Measurements from ENCODE around the gene ADD3.

The ADD3 gene

DNA sequence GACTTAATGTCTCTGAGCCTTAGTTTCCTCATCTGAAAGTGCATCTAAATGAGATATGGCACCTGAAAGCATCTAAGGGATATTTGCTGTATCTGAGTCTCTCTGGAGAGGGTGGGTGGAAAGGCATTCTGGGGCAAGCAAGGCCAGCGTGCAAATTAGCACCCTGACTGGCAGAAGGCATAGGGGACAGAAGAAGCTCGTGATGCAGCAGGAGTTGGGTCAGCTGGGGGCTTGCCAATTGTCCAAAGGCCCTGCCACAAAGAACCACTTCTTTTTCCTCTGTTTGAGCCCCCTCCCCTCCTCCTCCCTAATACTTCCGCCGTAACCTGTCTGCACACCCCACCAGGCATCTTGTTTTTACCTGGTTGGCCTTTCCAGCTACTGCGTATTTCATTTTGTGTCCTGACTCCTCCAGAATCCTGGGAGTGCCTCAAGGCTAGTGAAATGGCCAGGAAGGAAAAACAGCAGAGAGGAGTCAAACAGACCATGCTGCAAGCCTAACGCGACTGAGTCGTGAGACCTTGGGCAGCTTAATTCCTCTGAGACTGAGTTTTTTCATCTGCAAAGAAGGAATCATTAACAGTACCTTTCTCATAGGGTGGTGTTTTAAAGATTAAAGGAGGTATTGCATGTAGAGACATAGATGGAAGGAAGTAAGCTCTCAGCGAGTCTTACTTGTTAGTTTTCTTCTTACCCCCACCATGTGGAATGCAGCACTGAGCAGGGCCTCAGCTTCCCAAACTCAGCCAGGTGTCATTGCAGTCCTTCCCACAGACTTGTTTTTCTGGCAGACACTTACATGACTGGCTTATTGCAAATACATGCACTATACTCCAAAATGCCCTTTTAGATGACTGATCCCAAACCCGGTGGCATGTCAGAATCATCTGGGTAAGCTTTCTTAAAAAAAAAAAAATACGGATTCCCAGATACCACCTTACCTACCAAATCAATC is 150.5 kb downstream of the ADD3 start:
- Histone ChIP-seq H3K4me1 (ENCODE audit: control insufficient read depth in 1 of 2, insufficient read depth in 2 of 2, low read length in 2 of 2) (peaks cover 9 to 14% of the 10 kb centered on the region in 2 experiments), H2AFZ (ENCODE audit: insufficient read depth, low read length, poor library complexity) (peak overlapping the region; percentile 2), H3K4me3 (ENCODE audit: low read depth, low read length) (no peak overlapping the region), H3K9ac (ENCODE audit: low read length) (no peak overlapping the region), H4K91ac (ENCODE audit: low read depth, low read length) (no peak overlapping the region), H3K4ac (ENCODE audit: low read depth, low read length) (no peak overlapping the region), H2AK5ac (ENCODE audit: low read length) (no peak overlapping the region), H2BK5ac (ENCODE audit: low read depth, low read length, poor library complexity) (no peak overlapping the region), H3K14ac (ENCODE audit: low read length) (no peak overlapping the region), H3K9me3 (ENCODE audit: insufficient read depth, low read depth, low read length) (no peaks in the 10 kb centered on the region), H4K8ac (ENCODE audit: low read depth, low read length) (no peak overlapping the region), H3K79me2 (ENCODE audit: control insufficient read depth, insufficient read depth, low read length, poor library complexity) (no peaks in the 10 kb centered on the region), H3K4me2 (ENCODE audit: low read length) (peak overlapping the region; percentile 8), H2BK120ac (ENCODE audit: insufficient read depth, low read length, poor library complexity) (no peak overlapping the region), H3K18ac (ENCODE audit: low read length) (no peak overlapping the region), H3K27ac (ENCODE audit: low read depth, low read length) (no peak overlapping the region), H4K12ac (ENCODE audit: low read depth, low read length) (no peak overlapping the region), H3K36me3 (ENCODE audit: control insufficient read depth in 1 of 2, insufficient read depth in 2 of 2, low read length in 2 of 2) (no peaks in the 10 kb centered on the region), H3K79me1 (ENCODE audit: low read length) (no peaks in the 10 kb centered on the region), H3K27me3 (ENCODE audit: insufficient read depth, low read length) (no peaks in the 10 kb centered on the region), H2BK12ac (ENCODE audit: low read length) (no peak overlapping the region), H3K23ac (ENCODE audit: low read length) (no peak overlapping the region)
- no peak for DNase-seq
- WGBS (ENCODE audit: extremely low coverage, insufficient coverage, insufficient read length), result no CpG with 5 or more reads among the region's 11 CpGs

DNA sequence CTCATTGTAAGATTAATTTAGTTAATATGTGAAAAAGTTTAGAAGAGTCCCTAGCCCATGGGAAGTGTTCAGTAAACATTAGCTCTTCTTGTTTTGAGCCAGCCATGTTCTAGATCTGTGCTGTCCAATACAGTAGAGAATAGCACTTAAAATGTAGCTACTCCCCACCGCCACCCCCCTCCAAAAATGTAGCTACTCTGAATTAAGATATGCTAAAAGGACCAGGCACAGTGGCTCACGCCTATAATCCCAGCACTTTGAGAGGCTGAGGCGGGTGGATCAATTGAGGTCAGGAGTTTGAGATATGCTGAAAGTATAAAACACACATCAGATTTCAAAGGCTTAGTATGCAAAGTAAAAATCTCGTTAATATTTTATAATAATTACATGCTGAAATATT is 152.3 kb downstream of the ADD3 start:
- Histone ChIP-seq H2AFZ (ENCODE audit: insufficient read depth, low read length, poor library complexity) (no peak overlapping the region), H3K4me2 (ENCODE audit: low read length) (no peak overlapping the region), H3K79me1 (ENCODE audit: low read length) (no peaks in the 10 kb centered on the region), H3K9me3 (ENCODE audit: insufficient read depth, low read depth, low read length) (no peaks in the 10 kb centered on the region), H3K79me2 (ENCODE audit: control insufficient read depth, insufficient read depth, low read length, poor library complexity) (no peaks in the 10 kb centered on the region), H3K4ac (ENCODE audit: low read depth, low read length) (no peak overlapping the region), H4K91ac (ENCODE audit: low read depth, low read length) (no peak overlapping the region), H3K36me3 (ENCODE audit: control insufficient read depth in 1 of 2, insufficient read depth in 2 of 2, low read length in 2 of 2) (no peaks in the 10 kb centered on the region), H3K4me1 (ENCODE audit: control insufficient read depth in 1 of 2, insufficient read depth in 2 of 2, low read length in 2 of 2) (peaks cover 9 to 18% of the 10 kb centered on the region in 2 experiments), H2BK120ac (ENCODE audit: insufficient read depth, low read length, poor library complexity) (no peak overlapping the region), H3K18ac (ENCODE audit: low read length) (no peak overlapping the region), H2AK5ac (ENCODE audit: low read length) (no peak overlapping the region), H4K8ac (ENCODE audit: low read depth, low read length) (no peak overlapping the region), H2BK5ac (ENCODE audit: low read depth, low read length, poor library complexity) (no peak overlapping the region), H3K9ac (ENCODE audit: low read length) (no peak overlapping the region), H3K14ac (ENCODE audit: low read length) (no peak overlapping the region), H4K12ac (ENCODE audit: low read depth, low read length) (no peak overlapping the region), H3K4me3 (ENCODE audit: low read depth, low read length) (no peak overlapping the region), H3K27me3 (ENCODE audit: insufficient read depth, low read length) (no peaks in the 10 kb centered on the region), H3K27ac (ENCODE audit: low read depth, low read length) (no peak overlapping the region), H2BK12ac (ENCODE audit: low read length) (no peak overlapping the region), H3K23ac (ENCODE audit: low read length) (no peak overlapping the region)
- no peak for DNase-seq
- no CpG with 5 or more reads among the region's 4 CpGs for WGBS (ENCODE audit: extremely low coverage, insufficient coverage, insufficient read length)

DNA sequence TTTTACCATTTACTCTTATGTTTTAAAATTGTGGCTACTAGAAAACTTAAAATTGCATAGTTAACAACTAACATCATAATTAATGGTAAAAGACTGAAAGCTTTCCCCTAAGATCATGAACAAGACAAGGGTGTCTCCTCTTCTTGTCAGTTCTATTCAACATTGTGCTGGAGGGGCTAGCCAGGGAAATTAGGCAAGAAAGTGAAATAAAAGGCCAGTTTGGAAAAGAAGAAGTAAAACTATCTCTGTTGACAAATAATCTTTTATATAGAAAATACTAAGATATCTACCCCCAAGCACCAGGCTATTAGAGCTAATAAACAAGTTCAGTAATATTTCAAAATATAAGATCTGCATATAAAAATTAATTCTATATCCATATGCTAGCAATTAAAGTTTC is 152.7 kb downstream of the ADD3 start:
- no peak overlapping the region for H3K27ac ChIP-seq (ENCODE audit: low read depth, low read length)
- H4K8ac ChIP-seq (ENCODE audit: low read depth, low read length), result no peak overlapping the region
- H3K79me2 ChIP-seq (ENCODE audit: control insufficient read depth, insufficient read depth, low read length, poor library complexity), result no peaks in the 10 kb centered on the region
- H3K4me3 ChIP-seq (ENCODE audit: low read depth, low read length), result no peak overlapping the region
- no peaks in the 10 kb centered on the region for H3K36me3 ChIP-seq (ENCODE audit: control insufficient read depth in 1 of 2, insufficient read depth in 2 of 2, low read length in 2 of 2)
- H3K79me1 ChIP-seq (ENCODE audit: low read length), result no peaks in the 10 kb centered on the region
- no peak overlapping the region for H3K4ac ChIP-seq (ENCODE audit: low read depth, low read length)
- H2AFZ ChIP-seq (ENCODE audit: insufficient read depth, low read length, poor library complexity), result no peak overlapping the region
- H2BK12ac ChIP-seq (ENCODE audit: low read length), result no peak overlapping the region
- peaks cover 9 to 18% of the 10 kb centered on the region in 2 experiments for H3K4me1 ChIP-seq (ENCODE audit: control insufficient read depth in 1 of 2, insufficient read depth in 2 of 2, low read length in 2 of 2)
- no peak overlapping the region for H3K9ac ChIP-seq (ENCODE audit: low read length)
- H3K23ac ChIP-seq (ENCODE audit: low read length), result no peak overlapping the region
- H3K27me3 ChIP-seq (ENCODE audit: insufficient read depth, low read length), result no peaks in the 10 kb centered on the region
- DNase-seq, result no peak
- no peak overlapping the region for H3K4me2 ChIP-seq (ENCODE audit: low read length)
- H2AK5ac ChIP-seq (ENCODE audit: low read length), result no peak overlapping the region
- H4K12ac ChIP-seq (ENCODE audit: low read depth, low read length), result no peak overlapping the region
- H4K91ac ChIP-seq (ENCODE audit: low read depth, low read length), result no peak overlapping the region
- H3K18ac ChIP-seq (ENCODE audit: low read length), result no peak overlapping the region
- H3K9me3 ChIP-seq (ENCODE audit: insufficient read depth, low read depth, low read length), result no peaks in the 10 kb centered on the region
- no peak overlapping the region for H3K14ac ChIP-seq (ENCODE audit: low read length)
- no peak overlapping the region for H2BK120ac ChIP-seq (ENCODE audit: insufficient read depth, low read length, poor library complexity)
- no peak overlapping the region for H2BK5ac ChIP-seq (ENCODE audit: low read depth, low read length, poor library complexity)

DNA sequence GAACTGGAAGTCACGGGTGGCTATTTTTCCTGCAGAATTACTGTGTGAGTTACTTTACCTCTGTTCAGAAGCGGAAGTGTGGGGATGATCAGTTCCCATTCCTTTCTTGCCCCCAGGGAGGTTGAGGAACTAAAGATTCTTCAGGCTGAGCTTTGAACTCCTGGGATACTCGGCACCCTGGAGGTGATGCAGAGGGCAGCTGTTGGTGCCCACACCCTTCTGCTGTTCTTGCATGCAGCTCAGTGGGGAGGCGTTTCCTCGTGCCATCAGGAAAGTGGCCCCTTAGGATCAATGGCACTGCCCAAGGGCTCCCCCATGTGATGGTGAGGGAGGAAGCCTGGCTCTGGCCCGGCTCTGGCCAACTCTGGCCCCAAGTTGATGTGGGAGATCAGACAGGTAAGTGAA is 155.0 kb downstream of the ADD3 start:
- Histone ChIP-seq H4K8ac (ENCODE audit: low read depth, low read length) (no peak overlapping the region), H3K14ac (ENCODE audit: low read length) (no peak overlapping the region), H3K4ac (ENCODE audit: low read depth, low read length) (peak overlapping the region; percentile 1), H2AK5ac (ENCODE audit: low read length) (no peak overlapping the region), H3K4me1 (ENCODE audit: control insufficient read depth in 1 of 2, insufficient read depth in 2 of 2, low read length in 2 of 2) (peaks cover 9 to 15% of the 10 kb centered on the region in 2 experiments), H4K91ac (ENCODE audit: low read depth, low read length) (no peak overlapping the region), H2BK120ac (ENCODE audit: insufficient read depth, low read length, poor library complexity) (no peak overlapping the region), H3K4me2 (ENCODE audit: low read length) (no peak overlapping the region), H2AFZ (ENCODE audit: insufficient read depth, low read length, poor library complexity) (no peak overlapping the region), H2BK5ac (ENCODE audit: low read depth, low read length, poor library complexity) (no peak overlapping the region), H3K79me2 (ENCODE audit: control insufficient read depth, insufficient read depth, low read length, poor library complexity) (no peaks in the 10 kb centered on the region), H3K79me1 (ENCODE audit: low read length) (no peaks in the 10 kb centered on the region), H3K9me3 (ENCODE audit: insufficient read depth, low read depth, low read length) (no peaks in the 10 kb centered on the region), H3K9ac (ENCODE audit: low read length) (no peak overlapping the region), H2BK12ac (ENCODE audit: low read length) (no peak overlapping the region), H3K4me3 (ENCODE audit: low read depth, low read length) (no peak overlapping the region), H4K12ac (ENCODE audit: low read depth, low read length) (no peak overlapping the region), H3K18ac (ENCODE audit: low read length) (no peak overlapping the region), H3K27ac (ENCODE audit: low read depth, low read length) (peak overlapping the region; percentile 7), H3K27me3 (ENCODE audit: insufficient read depth, low read length) (no peaks in the 10 kb centered on the region), H3K36me3 (ENCODE audit: control insufficient read depth in 1 of 2, insufficient read depth in 2 of 2, low read length in 2 of 2) (no peaks in the 10 kb centered on the region), H3K23ac (ENCODE audit: low read length) (peak overlapping the region; percentile 18)
- no peak for DNase-seq
- WGBS (ENCODE audit: extremely low coverage, insufficient coverage, insufficient read length), result no CpG with 5 or more reads among the region's 6 CpGs

Measured in trophoblast cell (in vitro differentiated cells and primary cell).